ENCODE data around the gene MYH1. TPM values are rescaled to one million over a fixed set of nuclear protein-coding genes. Genes with fewer than 3 reads are reported as not detected.

Gene MYH1
- total and polyA plus RNA-seq, 5 donors = 0.06 to 0.25 TPM; not detected in 3

Other genes starting within 250 kb of the MYH1 start
- gene MYH13, start 145.5 kb downstream of the MYH1 start, total RNA-seq = not detected
- gene MYH13, start 145.5 kb downstream of the MYH1 start, polyA plus RNA-seq = not detected
- gene MYH8, start 96.6 kb downstream of the MYH1 start, total RNA-seq = not detected
- gene MYH8, start 96.6 kb downstream of the MYH1 start, polyA plus RNA-seq = not detected
- under 1 TPM in 1 of 4 donors, not detected in 3; 0.03 TPM for gene MYH4, start 49.0 kb downstream of the MYH1 start, total RNA-seq
- gene MYH4, start 49.0 kb downstream of the MYH1 start, polyA plus RNA-seq = not detected
- gene MYH2, start 31.1 kb upstream of the MYH1 start, total RNA-seq = under 1 TPM in 2 of 4 donors, not detected in 2; 0.68 to 0.76 TPM
- gene MYH2, start 31.1 kb upstream of the MYH1 start, polyA plus RNA-seq = not detected
- gene MYH3, start 138.8 kb upstream of the MYH1 start, total RNA-seq = under 1 TPM; 0.40 to 0.97 (median 0.66) TPM
- gene MYH3, start 138.8 kb upstream of the MYH1 start, polyA plus RNA-seq = 0.45 TPM
- gene SCO1, start 179.0 kb upstream of the MYH1 start, total RNA-seq = 10 to 100 TPM; 22.5 to 29.5 (median 27.8) TPM
- gene SCO1, start 179.0 kb upstream of the MYH1 start, polyA plus RNA-seq = 19.1 TPM
- 1 to 10 TPM; 4.4 to 7.8 (median 5.3) TPM for gene ADPRM, start 179.1 kb upstream of the MYH1 start, total RNA-seq
- gene ADPRM, start 179.1 kb upstream of the MYH1 start, polyA plus RNA-seq = 4.6 TPM
- gene TMEM220, start 211.5 kb upstream of the MYH1 start, total RNA-seq = 10 to 100 TPM in 1 of 4 donors, 1 to 10 TPM in 3; 7.7 to 15.2 (median 9.0) TPM
- 5.8 TPM for gene TMEM220, start 211.5 kb upstream of the MYH1 start, polyA plus RNA-seq

Measured in right cardiac atrium (tissue), 5 donors.